Neural progenitor cell (in vitro differentiated cells): Measurements from ENCODE around the gene CENPP. TPM values are rescaled to one million over a fixed set of nuclear protein-coding genes. Genes with fewer than 3 reads are reported as not detected.

Experiments used
- DNase-seq: peaks from one replicate; pipeline ENCODE4 v3.0.0-alpha.2; 2016; ENCODE audit warnings: low spot score
- H2AFZ ChIP-seq: fragments of 200-600 bp; sonication (generic); replicated peaks from 2 replicates; pipeline ENCODE4 v1.6.1; 2016; ENCODE audit warnings: antibody characterized with exemption
- H3F3A ChIP-seq: fragments of 200-600 bp; sonication (generic); 2 replicates; pipeline ENCODE4 v1.6.1; 2016; ENCODE audit warnings: antibody characterized with exemption, low read depth
- H3K27ac ChIP-seq: fragments of 200-600 bp; sonication (generic); 2 replicates; pipeline ENCODE4 v1.5.1; 2016; ENCODE audit warnings: mild to moderate bottlenecking
- H3K27me3 ChIP-seq: fragments of 200-600 bp; sonication (generic); 2 replicates; pipeline ENCODE4 v1.6.1; 2016; ENCODE audit warnings: mild to moderate bottlenecking, moderate library complexity
- H3K36me3 ChIP-seq: fragments of 200-600 bp; sonication (generic); 2 replicates; pipeline ENCODE4 v1.5.1; 2016
- H3K4me1 ChIP-seq: fragments of 200-600 bp; sonication (generic); 2 replicates; pipeline ENCODE4 v1.6.1; 2016; ENCODE audit warnings: mixed run types
- H3K4me2 ChIP-seq: fragments of 200-600 bp; sonication (generic); 2 replicates; pipeline ENCODE4 v1.6.1; 2016
- H3K4me3 ChIP-seq: fragments of 200-600 bp; sonication (generic); 2 replicates; pipeline ENCODE4 v1.5.1; 2016
- H3K79me2 ChIP-seq: fragments of 200-600 bp; sonication (generic); 2 replicates; pipeline ENCODE4 v1.6.1; 2016; ENCODE audit warnings: low read depth
- H3K9ac ChIP-seq: fragments of 200-600 bp; sonication (generic); 2 replicates; pipeline ENCODE4 v1.6.1; 2016
- H3K9me3 ChIP-seq: fragments of 200-600 bp; sonication (generic); 2 replicates; pipeline ENCODE4 v1.5.1; 2016; ENCODE audit warnings: low read depth
- H4K20me1 ChIP-seq: fragments of 200-600 bp; sonication (generic); 2 replicates; pipeline ENCODE4 v1.6.1; 2016; ENCODE audit warnings: low read depth
- H3K27ac Mint-ChIP-seq: 3 replicates; pipeline ENCODE4 v1.8.0; 2021; ENCODE audit warnings: mixed read lengths
- H3K27me3 Mint-ChIP-seq: 2 replicates; pipeline ENCODE4 v1.8.0; 2022; ENCODE audit warnings: low read depth, mild to moderate bottlenecking, inconsistent platforms, moderate library complexity, mixed read lengths; ENCODE audit not compliant: insufficient read depth
- H3K36me3 Mint-ChIP-seq: 3 replicates; pipeline ENCODE4 v1.8.0; 2021; ENCODE audit warnings: mixed read lengths
- H3K4me1 Mint-ChIP-seq: 3 replicates; pipeline ENCODE4 v1.8.0; 2021; ENCODE audit warnings: mixed read lengths
- H3K4me3 Mint-ChIP-seq: 3 replicates; pipeline ENCODE4 v1.8.0; 2021; ENCODE audit warnings: mild to moderate bottlenecking, moderate library complexity, mixed read lengths
- H3K9me3 Mint-ChIP-seq: 3 replicates; pipeline ENCODE4 v1.8.0; 2020; ENCODE audit warnings: mixed read lengths
- EZH2 ChIP-seq: fragments of 200-600 bp; sonication (generic); IDR thresholded peaks from 2 replicates; pipeline ENCODE4 v1.6.1; 2017; ENCODE audit warnings: antibody characterized with exemption, mild to moderate bottlenecking, moderate library complexity
- EZH2phosphoT487 ChIP-seq: fragments of 200-600 bp; sonication (generic); IDR thresholded peaks from 2 replicates; pipeline ENCODE4 v1.6.1; 2017; ENCODE audit warnings: antibody characterized with exemption
- total RNA-seq: library from RNA; depleted of rRNA; stranded (reverse); fragments of >200 nt; gene quantifications from 2 replicates; pipeline ENCODE4 v1.2.3, GENCODE V29; 2015; ENCODE audit warnings: low replicate concordance
- TF ChIP-seq, protein P1 (sequence below): fragments of 200-600 bp; sonication (generic); IDR thresholded peaks from 2 replicates; pipeline ENCODE4 v1.5.1; 2017; ENCODE audit warnings: antibody characterized with exemption, mild to moderate bottlenecking

CENPP gene
- total RNA-seq, 1 donor from 2014 or later = 10.7 TPM

- DNase-seq = peak; percentile 7
- Mint-ChIP-seq H3K4me1 (peaks cover 14% of the 10 kb centered on the region), H3K27me3 (peaks cover 2% of the 10 kb centered on the region), H3K27ac (no peak overlapping the region), H3K9me3 (peaks cover 2% of the 10 kb centered on the region), H3K36me3 (no peaks in the 10 kb centered on the region), H3K4me3 (no peak overlapping the region)
- no peak overlapping the region for H3K4me2 ChIP-seq
- H3K9ac ChIP-seq = no peak overlapping the region
- no peaks in the 10 kb centered on the region for H3K36me3 ChIP-seq
- H4K20me1 ChIP-seq = no peaks in the 10 kb centered on the region
- no peak overlapping the region for H3K27ac ChIP-seq
- no peak overlapping the region for H2AFZ ChIP-seq
- no peak for TF ChIP-seq EZH2phosphoT487
- no peak for TF ChIP-seq EZH2
- TF ChIP-seq, protein P1, sequence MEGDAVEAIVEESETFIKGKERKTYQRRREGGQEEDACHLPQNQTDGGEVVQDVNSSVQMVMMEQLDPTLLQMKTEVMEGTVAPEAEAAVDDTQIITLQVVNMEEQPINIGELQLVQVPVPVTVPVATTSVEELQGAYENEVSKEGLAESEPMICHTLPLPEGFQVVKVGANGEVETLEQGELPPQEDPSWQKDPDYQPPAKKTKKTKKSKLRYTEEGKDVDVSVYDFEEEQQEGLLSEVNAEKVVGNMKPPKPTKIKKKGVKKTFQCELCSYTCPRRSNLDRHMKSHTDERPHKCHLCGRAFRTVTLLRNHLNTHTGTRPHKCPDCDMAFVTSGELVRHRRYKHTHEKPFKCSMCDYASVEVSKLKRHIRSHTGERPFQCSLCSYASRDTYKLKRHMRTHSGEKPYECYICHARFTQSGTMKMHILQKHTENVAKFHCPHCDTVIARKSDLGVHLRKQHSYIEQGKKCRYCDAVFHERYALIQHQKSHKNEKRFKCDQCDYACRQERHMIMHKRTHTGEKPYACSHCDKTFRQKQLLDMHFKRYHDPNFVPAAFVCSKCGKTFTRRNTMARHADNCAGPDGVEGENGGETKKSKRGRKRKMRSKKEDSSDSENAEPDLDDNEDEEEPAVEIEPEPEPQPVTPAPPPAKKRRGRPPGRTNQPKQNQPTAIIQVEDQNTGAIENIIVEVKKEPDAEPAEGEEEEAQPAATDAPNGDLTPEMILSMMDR = no peak
- peaks cover 20% of the 10 kb centered on the region for H3K4me1 ChIP-seq
- no peaks in the 10 kb centered on the region for H3K27me3 ChIP-seq
- no peaks in the 10 kb centered on the region for H3K79me2 ChIP-seq
- no peaks in the 10 kb centered on the region for H3K9me3 ChIP-seq
- no peak overlapping the region for H3K4me3 ChIP-seq
- H3F3A ChIP-seq = peaks cover 11% of the 10 kb centered on the region
Observed at GRCh38 chr9:92534674-92535073, 208.9 kb downstream of the CENPP start.

- H3K4me3 ChIP-seq = no peak within 1 kb of the TSS
- peak within 1 kb of the TSS; percentile 80 for H3K27ac Mint-ChIP-seq
Observed at GRCh38 chr9:92535940-92536850, 210.4 kb downstream of the CENPP start, which contains the start of gene ECM2. ECM2 (minus strand) TSS chr9:92535990; CDS start chr9:92522866, 13,124 bp downstream.

GRCh38 chr9:92538541-92538940 lies 212.8 kb downstream of the CENPP start:
- DNase-seq = no peak
- H3K9ac ChIP-seq = no peak overlapping the region
- no peak overlapping the region for H3K27ac Mint-ChIP-seq

More at GRCh38 chr9:92535940-92536850, 210.4 kb downstream of the CENPP start, which contains the start of gene ECM2:
- no peaks in the 10 kb centered on the region for H3K36me3 ChIP-seq
- H3K79me2 ChIP-seq = no peaks in the 10 kb centered on the region
- no peak within 1 kb of the TSS for H3K4me3 Mint-ChIP-seq
- peaks cover 20% of the 10 kb centered on the region for H3K4me1 ChIP-seq
- H3K9me3 ChIP-seq = no peaks in the 10 kb centered on the region
- no peaks in the 10 kb centered on the region for H3K27me3 ChIP-seq
- peaks cover 11% of the 10 kb centered on the region for H3F3A ChIP-seq
- H3K36me3 Mint-ChIP-seq = no peaks in the 10 kb centered on the region
- H3K9ac ChIP-seq = peak within 1 kb of the TSS; percentile 2
- H3K27ac ChIP-seq = peak within 1 kb of the TSS; percentile 65
- no peak within 1 kb of the TSS for H2AFZ ChIP-seq
- no peak for DNase-seq
- TF ChIP-seq, protein P1 = no peak
- H3K4me2 ChIP-seq = peak within 1 kb of the TSS; percentile 24
- no peaks in the 10 kb centered on the region for H4K20me1 ChIP-seq
- H3K9me3 Mint-ChIP-seq = peaks cover 2% of the 10 kb centered on the region
- peaks cover 14% of the 10 kb centered on the region for H3K4me1 Mint-ChIP-seq
- peaks cover 2% of the 10 kb centered on the region for H3K27me3 Mint-ChIP-seq

More at GRCh38 chr9:92538541-92538940, 212.8 kb downstream of the CENPP start:
- Mint-ChIP-seq H3K27me3 (peaks cover 2% of the 10 kb centered on the region), H3K4me1 (peaks cover 14% of the 10 kb centered on the region), H3K4me3 (no peak overlapping the region), H3K36me3 (no peaks in the 10 kb centered on the region), H3K9me3 (peaks cover 5% of the 10 kb centered on the region)
- Histone ChIP-seq H3K4me2 (no peak overlapping the region), H2AFZ (no peak overlapping the region), H3K79me2 (no peaks in the 10 kb centered on the region), H3K27ac (no peak overlapping the region), H3K27me3 (no peaks in the 10 kb centered on the region), H3K36me3 (no peaks in the 10 kb centered on the region), H3K4me1 (peaks cover 20% of the 10 kb centered on the region), H3K9me3 (no peaks in the 10 kb centered on the region), H3K4me3 (no peak overlapping the region), H3F3A (peaks cover 11% of the 10 kb centered on the region), H4K20me1 (no peaks in the 10 kb centered on the region)
- TF ChIP-seq, protein P1 = no peak
- no peak for TF ChIP-seq EZH2phosphoT487
- TF ChIP-seq EZH2 = no peak
